Activated B cell treated with CpG ODN at 0.5 μM for 24 hours (primary cell): ENCODE measurements around the gene ZCCHC17. TPM values are rescaled to one million over a fixed set of nuclear protein-coding genes. Genes with fewer than 3 reads are reported as not detected.

Source experiments
- ATAC-seq: fragments of 200-7000 bp; cut with Tn5 transposase; one replicate; pipeline ENCODE4 v1.10.0; 2021; ENCODE audit warnings: low read depth, mild to moderate bottlenecking, moderate library complexity
- CTCF ChIA-PET: fragments of 350-600 bp; sonication (Branson Sonifier 250); formaldehyde crosslinking; loops from one replicate; lab custom pipeline; 2021; ENCODE audit warnings: antibody characterized with exemption; lab: Charles Lee
- POLR2A ChIA-PET: fragments of 350-600 bp; sonication (Branson Sonifier 250); formaldehyde crosslinking; loops from one replicate; lab custom pipeline; 2021; ENCODE audit warnings: antibody characterized with exemption; lab: Charles Lee
- DNase-seq: peaks from one replicate; pipeline ENCODE4 v3.0.0; 2022
- H3K27ac Mint-ChIP-seq: one replicate; pipeline ENCODE4 v1.8.0; 2020; ENCODE audit warnings: mixed read lengths
- H3K27me3 Mint-ChIP-seq: one replicate; pipeline ENCODE4 v1.8.0; 2021; ENCODE audit warnings: mixed read lengths
- H3K36me3 Mint-ChIP-seq: one replicate; pipeline ENCODE4 v1.8.0; 2021; ENCODE audit warnings: low read depth, mixed read lengths
- H3K4me1 Mint-ChIP-seq: one replicate; pipeline ENCODE4 v1.8.0; 2021; ENCODE audit warnings: mixed read lengths
- H3K4me3 Mint-ChIP-seq: one replicate; pipeline ENCODE4 v1.8.0; 2020; ENCODE audit warnings: mild to moderate bottlenecking, mixed read lengths
- H3K9me3 Mint-ChIP-seq: one replicate; pipeline ENCODE4 v1.8.0; 2020; ENCODE audit warnings: mixed read lengths
- intact Hi-C: fragments of 100-400 bp; cut with micrococcal nuclease; formaldehyde crosslinking; loops from one replicate; pipeline ENCODE4 v1.15.1; 2024
- total RNA-seq: library from RNA; stranded (reverse); gene quantifications from 2 replicates; pipeline ENCODE4 v1.2.3, GENCODE V29; 2022
- TF ChIP-seq, protein P1 (sequence below): fragments of 200-600 bp; IDR thresholded peaks from one replicate; pipeline ENCODE4 v1.8.0; 2022; ENCODE audit warnings: antibody characterized with exemption, mild to moderate bottlenecking

ZCCHC17 gene
- total RNA-seq, 1 donor from 2014 or later = 19.5 TPM

DNA sequence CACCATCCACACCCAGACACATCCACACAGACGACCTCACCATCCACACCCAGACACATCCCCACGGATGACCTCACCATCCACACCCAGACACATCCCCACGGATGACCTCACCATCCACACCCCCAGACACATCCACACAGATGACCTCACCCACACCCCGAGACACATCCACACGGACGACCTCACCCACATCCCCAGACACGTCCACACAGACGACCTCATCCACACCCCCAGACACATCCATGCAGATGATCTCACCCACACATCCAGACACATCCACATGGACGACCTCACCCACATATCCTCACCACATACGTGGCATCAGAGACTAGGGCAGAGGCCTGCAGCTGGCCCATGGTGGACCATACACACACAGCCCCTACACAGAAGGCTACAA, 90.8 kb downstream of the ZCCHC17 start:
- TF ChIP-seq, protein P1, sequence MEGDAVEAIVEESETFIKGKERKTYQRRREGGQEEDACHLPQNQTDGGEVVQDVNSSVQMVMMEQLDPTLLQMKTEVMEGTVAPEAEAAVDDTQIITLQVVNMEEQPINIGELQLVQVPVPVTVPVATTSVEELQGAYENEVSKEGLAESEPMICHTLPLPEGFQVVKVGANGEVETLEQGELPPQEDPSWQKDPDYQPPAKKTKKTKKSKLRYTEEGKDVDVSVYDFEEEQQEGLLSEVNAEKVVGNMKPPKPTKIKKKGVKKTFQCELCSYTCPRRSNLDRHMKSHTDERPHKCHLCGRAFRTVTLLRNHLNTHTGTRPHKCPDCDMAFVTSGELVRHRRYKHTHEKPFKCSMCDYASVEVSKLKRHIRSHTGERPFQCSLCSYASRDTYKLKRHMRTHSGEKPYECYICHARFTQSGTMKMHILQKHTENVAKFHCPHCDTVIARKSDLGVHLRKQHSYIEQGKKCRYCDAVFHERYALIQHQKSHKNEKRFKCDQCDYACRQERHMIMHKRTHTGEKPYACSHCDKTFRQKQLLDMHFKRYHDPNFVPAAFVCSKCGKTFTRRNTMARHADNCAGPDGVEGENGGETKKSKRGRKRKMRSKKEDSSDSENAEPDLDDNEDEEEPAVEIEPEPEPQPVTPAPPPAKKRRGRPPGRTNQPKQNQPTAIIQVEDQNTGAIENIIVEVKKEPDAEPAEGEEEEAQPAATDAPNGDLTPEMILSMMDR = no peak
- DNase-seq (no peak), ATAC-seq (no peak)
- Mint-ChIP-seq H3K27me3 (peaks cover 26% of the 10 kb centered on the region), H3K27ac (no peak overlapping the region), H3K4me1 (no peaks in the 10 kb centered on the region), H3K36me3 (no peaks in the 10 kb centered on the region), H3K4me3 (no peak overlapping the region), H3K9me3 (no peaks in the 10 kb centered on the region)
- CTCF ChIA-PET = no interaction called here
- POLR2A ChIA-PET = no interaction called here
- intact Hi-C loops = no loop called here

DNA sequence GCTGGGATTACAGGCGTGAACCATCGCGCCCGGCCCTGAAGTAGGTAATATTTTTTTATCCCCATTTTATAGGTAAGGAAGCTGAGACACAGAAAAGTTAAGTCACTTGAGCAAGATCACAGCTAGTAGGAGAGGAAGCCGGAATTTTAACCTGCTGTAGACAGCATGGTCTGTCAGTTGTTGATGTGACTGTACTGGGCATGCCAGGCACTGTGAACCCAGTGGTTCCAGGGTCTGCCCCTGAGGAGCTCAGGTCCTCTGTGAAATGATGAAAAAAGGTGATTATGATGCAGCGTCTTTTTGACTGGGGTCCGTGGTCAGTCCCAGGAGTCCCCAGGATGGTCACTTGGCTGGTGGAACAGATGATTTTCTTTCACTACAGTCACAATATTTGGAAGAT, 92.8 kb downstream of the ZCCHC17 start:
- Mint-ChIP-seq H3K9me3 (no peaks in the 10 kb centered on the region), H3K27ac (no peak overlapping the region), H3K36me3 (no peaks in the 10 kb centered on the region), H3K27me3 (peaks cover 17% of the 10 kb centered on the region), H3K4me1 (peaks cover 5% of the 10 kb centered on the region), H3K4me3 (no peak overlapping the region)
- TF ChIP-seq, protein P1 = no peak
- ATAC-seq (no peak), DNase-seq (no peak)
- POLR2A ChIA-PET = no interaction called here
- intact Hi-C loops = no loop called here
- CTCF ChIA-PET = no interaction called here

- Mint-ChIP-seq H3K4me3 (no peak overlapping the region), H3K4me1 (peaks cover 9% of the 10 kb centered on the region), H3K36me3 (no peaks in the 10 kb centered on the region), H3K27ac (no peak overlapping the region), H3K9me3 (no peaks in the 10 kb centered on the region), H3K27me3 (peaks cover 17% of the 10 kb centered on the region)
- CTCF ChIA-PET = no interaction called here
- ATAC-seq = no peak
- POLR2A ChIA-PET = no interaction called here
- intact Hi-C loops = no loop called here
- DNase-seq = no peak
- TF ChIP-seq, protein P1 = no peak
Observed at GRCh38 chr1:31390071-31390470, 93.2 kb downstream of the ZCCHC17 start.

DNA sequence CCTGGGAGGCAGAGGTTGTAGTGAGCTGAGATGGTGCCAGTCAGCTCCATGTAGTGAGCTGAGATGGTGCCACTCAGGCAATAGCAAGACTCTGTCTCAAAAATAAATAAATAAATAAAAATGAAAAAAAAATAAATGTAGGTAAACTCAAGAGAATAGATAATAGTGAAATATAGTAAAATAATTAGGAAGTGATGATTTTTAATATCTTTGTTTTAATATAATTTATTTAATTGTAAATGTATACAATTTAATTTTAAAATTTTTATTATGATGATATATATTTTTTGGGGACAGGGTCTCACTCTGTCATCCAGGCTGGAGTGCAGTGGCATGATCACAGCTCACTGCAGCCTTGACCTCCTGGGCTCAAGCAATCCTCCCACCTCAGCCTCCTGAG, 96.6 kb downstream of the ZCCHC17 start:
- H3K4me1 Mint-ChIP-seq = peaks cover 14% of the 10 kb centered on the region
- ChIA-PET CTCF (interaction anchor here (0.6 to 4.3 kb wide), 3 partner anchors 20 to 215 kb away, joined by 3 to 60 read pairs (median 3); partner anchors contain the start of gene FABP3), POLR2A (no interaction called here)
- H3K27me3 Mint-ChIP-seq = no peaks in the 10 kb centered on the region
- TF ChIP-seq, protein P1 = no peak
- ATAC-seq (no peak), DNase-seq (no peak)
- H3K36me3 Mint-ChIP-seq = no peaks in the 10 kb centered on the region
- H3K9me3 Mint-ChIP-seq = no peaks in the 10 kb centered on the region
- intact Hi-C loops = no loop called here
- no peak overlapping the region for H3K4me3 Mint-ChIP-seq
- no peak overlapping the region for H3K27ac Mint-ChIP-seq

DNA sequence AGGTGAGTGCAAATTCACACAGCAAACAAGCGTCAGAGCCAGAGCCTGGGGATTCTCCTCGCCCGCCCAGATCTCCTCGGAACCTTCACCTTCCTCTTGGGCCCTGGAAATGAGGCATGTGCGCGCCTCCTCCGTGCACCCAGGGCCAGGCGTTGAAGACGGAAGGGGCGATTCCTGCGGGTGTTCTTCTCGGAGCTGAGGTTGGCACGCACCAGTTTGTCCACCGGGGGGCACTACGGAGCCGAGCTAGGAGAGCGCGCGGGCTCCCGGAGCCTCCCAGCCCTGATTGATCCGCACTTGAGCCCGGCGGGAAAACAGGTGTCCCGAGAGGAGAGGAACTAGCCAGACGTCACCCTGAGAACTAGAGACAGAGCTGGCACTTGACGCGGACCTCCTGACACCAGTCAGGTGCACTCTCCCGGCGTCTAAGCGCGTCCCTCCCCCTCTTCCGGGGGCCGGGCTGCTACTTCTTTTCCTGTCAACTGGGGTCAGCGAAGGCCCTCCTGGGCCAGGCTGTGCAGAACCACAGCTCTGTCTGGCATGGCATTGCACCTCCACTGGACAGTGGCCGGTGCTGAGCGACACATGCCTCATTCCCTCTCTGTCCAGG, 97.9 kb downstream of the ZCCHC17 start:
- ChIA-PET CTCF (interaction anchor here (0.8 to 4.3 kb wide), 15 partner anchors 10 to 394 kb away, joined by 3 to 60 read pairs (median 4); partner anchors contain the start of genes FABP3 and SERINC2), POLR2A (interaction anchor here (1.1 to 1.2 kb wide), 2 partner anchors 29 to 154 kb away, joined by 3 read pairs; no protein-coding TSS in a partner anchor)
- peak; percentile 98 for ATAC-seq
- DNase-seq = peak; percentile 72
- Mint-ChIP-seq H3K9me3 (no peaks in the 10 kb centered on the region), H3K27me3 (no peaks in the 10 kb centered on the region), H3K27ac (no peak overlapping the region), H3K36me3 (no peaks in the 10 kb centered on the region), H3K4me1 (peaks cover 14% of the 10 kb centered on the region), H3K4me3 (peak overlapping the region; percentile 85)
- TF ChIP-seq, protein P1 = no peak
- intact Hi-C loops = loop anchor here (1.0 kb wide), 3 partner anchors 28 to 395 kb away; no protein-coding TSS in a partner anchor
